GM20000 (cell line): ENCODE measurements around the gene HIPK2.

Experiments
- DNase-seq: peaks from one replicate; pipeline ENCODE4 v3.0.0; 2012; ENCODE audit warnings: low spot score
- TF ChIP-seq, protein P1 (sequence below): IDR thresholded peaks from 2 replicates; pipeline ENCODE4 v1.5.1; 2012; ENCODE audit warnings: mild to moderate bottlenecking, control low read depth; ENCODE audit errors: extremely low read depth, missing control alignments

HIPK2 gene

GRCh38 chr7:139735912-139736595 lies 41.7 kb downstream of the HIPK2 start:
- TF ChIP-seq, protein P1, sequence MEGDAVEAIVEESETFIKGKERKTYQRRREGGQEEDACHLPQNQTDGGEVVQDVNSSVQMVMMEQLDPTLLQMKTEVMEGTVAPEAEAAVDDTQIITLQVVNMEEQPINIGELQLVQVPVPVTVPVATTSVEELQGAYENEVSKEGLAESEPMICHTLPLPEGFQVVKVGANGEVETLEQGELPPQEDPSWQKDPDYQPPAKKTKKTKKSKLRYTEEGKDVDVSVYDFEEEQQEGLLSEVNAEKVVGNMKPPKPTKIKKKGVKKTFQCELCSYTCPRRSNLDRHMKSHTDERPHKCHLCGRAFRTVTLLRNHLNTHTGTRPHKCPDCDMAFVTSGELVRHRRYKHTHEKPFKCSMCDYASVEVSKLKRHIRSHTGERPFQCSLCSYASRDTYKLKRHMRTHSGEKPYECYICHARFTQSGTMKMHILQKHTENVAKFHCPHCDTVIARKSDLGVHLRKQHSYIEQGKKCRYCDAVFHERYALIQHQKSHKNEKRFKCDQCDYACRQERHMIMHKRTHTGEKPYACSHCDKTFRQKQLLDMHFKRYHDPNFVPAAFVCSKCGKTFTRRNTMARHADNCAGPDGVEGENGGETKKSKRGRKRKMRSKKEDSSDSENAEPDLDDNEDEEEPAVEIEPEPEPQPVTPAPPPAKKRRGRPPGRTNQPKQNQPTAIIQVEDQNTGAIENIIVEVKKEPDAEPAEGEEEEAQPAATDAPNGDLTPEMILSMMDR = no peak
- DNase-seq = no peak

- TF ChIP-seq, protein P1 = no peak
- no peak for DNase-seq
Observed at GRCh38 chr7:139735466-139735865, 42.3 kb downstream of the HIPK2 start.

- TF ChIP-seq, protein P1 = no peak
Observed at GRCh38 chr7:139734395-139734794, 43.4 kb downstream of the HIPK2 start.

GRCh38 chr7:139733751-139734150 lies 44.0 kb downstream of the HIPK2 start:
- TF ChIP-seq, protein P1 = no peak
- DNase-seq = no peak

More at GRCh38 chr7:139734395-139734794, 43.4 kb downstream of the HIPK2 start:
- DNase-seq = no peak

- no peak for DNase-seq
- TF ChIP-seq, protein P1 = no peak
Observed at GRCh38 chr7:139732471-139733167, 45.2 kb downstream of the HIPK2 start.

DNA sequence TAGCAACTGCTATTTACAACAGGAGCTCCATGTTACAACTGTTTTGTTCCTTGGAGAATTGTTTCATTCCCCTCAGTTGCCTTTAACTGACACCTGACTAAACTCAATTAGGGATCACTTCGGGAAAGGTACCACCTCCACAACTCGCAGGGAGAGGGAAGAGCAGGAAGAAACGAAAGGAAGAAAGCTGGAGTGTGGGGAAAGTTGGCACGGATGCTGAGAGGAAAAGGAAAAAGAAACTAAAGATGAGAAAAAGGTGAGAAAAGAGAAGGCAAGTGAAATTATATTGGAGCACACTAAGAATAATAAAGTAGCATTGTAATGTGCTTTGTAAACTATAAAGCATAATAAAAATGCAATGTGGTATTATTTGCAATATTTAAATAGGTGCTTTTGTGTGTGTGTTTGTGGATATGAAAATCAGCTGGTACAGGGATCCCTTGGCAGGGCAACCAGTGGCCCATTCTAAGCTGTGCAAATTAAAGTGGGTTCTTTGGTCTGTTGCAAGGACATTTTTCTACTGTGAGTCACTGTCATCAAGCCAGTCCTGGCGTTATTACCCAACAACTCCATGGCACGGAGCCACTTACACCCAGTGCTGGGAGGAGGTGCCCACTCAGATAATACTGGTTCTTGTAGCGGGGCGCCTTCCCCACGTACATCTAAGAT lies 45.9 kb downstream of the HIPK2 start:
- DNase-seq = no peak
- TF ChIP-seq, protein P1 = no peak
